Upper lobe of left lung (tissue), 6 donors: ENCODE measurements around the gene FURIN. TPM values are rescaled to one million over a fixed set of nuclear protein-coding genes. Genes with fewer than 3 reads are reported as not detected.

ENCODE experiments used
- ATAC-seq, 2 donors: fragments of 200-7000 bp; cut with Tn5 transposase; one replicate each; pipeline ENCODE4 v1.9.1; 2022; ENCODE audit warnings: mild to moderate bottlenecking in 2 of 2, moderate library complexity in 2 of 2; ENCODE audit not compliant: low FRiP score in 2 of 2
- DNase-seq, 2 donors: peaks; one replicate each; pipeline ENCODE4 v3.0.0-alpha.2; 2019 to 2020
- H3K27ac ChIP-seq, 4 donors: fragments of 200-600 bp; sonication (generic); one replicate each; pipeline ENCODE4 v1.5.1; 2016 to 2019
- H3K27me3 ChIP-seq, 4 donors: fragments of 200-600 bp; sonication (generic); one replicate each; pipeline ENCODE4 v1.5.1; 2017 to 2019
- H3K36me3 ChIP-seq, 4 donors: fragments of 200-600 bp; sonication (generic); one replicate each; pipeline ENCODE4 v1.5.1; 2016 to 2019
- H3K4me1 ChIP-seq, 4 donors: fragments of 200-600 bp; sonication (generic); one replicate each; pipeline ENCODE4 v1.5.1; 2018 to 2019
- H3K4me3 ChIP-seq, 4 donors: fragments of 200-600 bp; sonication (generic); one replicate each; pipeline ENCODE4 v1.5.1; 2017 to 2019; ENCODE audit warnings: mild to moderate bottlenecking in 2 of 4, moderate library complexity in 1 of 4
- H3K9me3 ChIP-seq, 4 donors: fragments of 200-600 bp; sonication (generic); one replicate each; pipeline ENCODE4 v1.5.1; 2018 to 2019
- CTCF ChIP-seq, 6 experiments: fragments of 450-650 bp in 4 of 6; fragments of 200-600 bp in 2 of 6; sonication (generic) in 2 of 6; IDR thresholded peaks; one replicate each; pipeline ENCODE4 v1.5.1; 2016 to 2019; ENCODE audit warnings: antibody characterized with exemption in 6 of 6
- EP300 ChIP-seq, 4 donors: sonication (generic); formaldehyde crosslinking; IDR thresholded peaks; one replicate each; pipeline ENCODE4 v1.5.1; 2017; ENCODE audit warnings: antibody characterized with exemption in 4 of 4, control low read depth in 2 of 4
- POLR2A ChIP-seq, 4 donors: fragments of 450-650 bp; IDR thresholded peaks; one replicate each; pipeline ENCODE4 v1.5.1; 2016 to 2017; ENCODE audit warnings: antibody characterized with exemption in 4 of 4, mild to moderate bottlenecking in 2 of 4
- POLR2AphosphoS5 ChIP-seq, 2 donors: sonication (generic); formaldehyde crosslinking; IDR thresholded peaks; one replicate each; pipeline ENCODE4 v1.5.1; 2017; ENCODE audit warnings: antibody characterized with exemption in 2 of 2
- WGBS, 2 donors: methylation state at CpG; one replicate each; pipeline ENCODE4 v1.1.5; 2017 to 2018; 5-methylcytosine and 5-hydroxymethylcytosine counted together
- total RNA-seq, 6 donors: library from RNA; depleted of rRNA in 4 of 6; stranded (reverse); fragments of >200 nt in 4 of 6; gene quantifications; one replicate each; pipeline versions ENCODE4 v1.1.0 to v1.2.1, GENCODE V29; 2016 to 2021
- donor health status: DM: no; HTN: no; CAD: no; lungs with moderate emphysema.
- donor health status: DM: no; HTN: yes; CAD: no; lungs with severe emphysema.

FURIN gene
- total RNA-seq, 6 donors from 2014 or later: 59.0 to 150 (median 108) TPM

GRCh38 chr15:90870354-90871138 is 2.2 kb downstream of the FURIN start:
- Histone ChIP-seq H3K4me3 (peak overlapping the region; percentile 65 to 94 (median 87)), H3K27me3 (no peaks in the 10 kb centered on the region), H3K4me1 (peaks cover 47 to 75% (median 65%) of the 10 kb centered on the region in 4 donors), H3K9me3 (no peaks in the 10 kb centered on the region), H3K36me3 (peaks cover 0 to 3% (median under 1%) of the 10 kb centered on the region in 4 donors), H3K27ac (peak overlapping the region; percentile 97 to 99 (median 98))
- 25 to 26% methylated on average over 18 to 19 of the region's 19 CpGs for WGBS, 2 donors
- peak in 1 of 2 donors; percentile 13 for ATAC-seq
- no peak for DNase-seq
- TF ChIP-seq POLR2AphosphoS5 (IDR thresholded peaks at IDR 0.05) (peak in 1 of 2 donors; percentile 11), POLR2A (IDR thresholded peaks at IDR 0.05) (no peak)

GRCh38 chr15:90871139-90871715 is 2.8 kb downstream of the FURIN start:
- peak in 1 of 4 donors; percentile 16 for TF ChIP-seq POLR2A (IDR thresholded peaks at IDR 0.05)
- TF ChIP-seq CTCF (IDR thresholded peaks at IDR 0.05): no peak
- Histone ChIP-seq H3K4me1 (peaks cover 47 to 69% (median 61%) of the 10 kb centered on the region in 4 donors), H3K27ac (peak overlapping the region; percentile 97 to 99 (median 98)), H3K36me3 (peaks cover 2 to 9% (median 7%) of the 10 kb centered on the region in 4 donors), H3K4me3 (peak overlapping the region; percentile 65 to 94 (median 87)), H3K27me3 (no peaks in the 10 kb centered on the region), H3K9me3 (no peaks in the 10 kb centered on the region)
- DNase-seq (peak in 1 of 2 donors; percentile 91), ATAC-seq (peak in 1 of 2 donors; percentile 41)
- 0% methylated on average over 7 to 22 of the region's 71 CpGs for WGBS, 2 donors

- peak; percentile 60 to 90 for DNase-seq
- 0 to 1% methylated on average over 5 to 6 of the region's 77 CpGs for WGBS, 2 donors
- no peak for TF ChIP-seq CTCF (IDR thresholded peaks at IDR 0.05)
- peak in 1 of 4 donors; percentile 5 for TF ChIP-seq POLR2A (IDR thresholded peaks at IDR 0.05)
- H3K4me3 ChIP-seq: peak overlapping the region; percentile 65 to 94 (median 87)
- peak overlapping the region; percentile 97 to 99 (median 98) for H3K27ac ChIP-seq
- H3K27me3 ChIP-seq: no peaks in the 10 kb centered on the region
- H3K9me3 ChIP-seq: no peaks in the 10 kb centered on the region
- H3K36me3 ChIP-seq: peaks cover 8 to 16% (median 14%) of the 10 kb centered on the region in 4 donors
- peaks cover 47 to 62% (median 55%) of the 10 kb centered on the region in 4 donors for H3K4me1 ChIP-seq
- peak in 1 of 2 donors; percentile 2 for ATAC-seq
Observed at GRCh38 chr15:90871716-90872485, 3.5 kb downstream of the FURIN start.

GRCh38 chr15:90872486-90873184 is 4.2 kb downstream of the FURIN start:
- no peaks in the 10 kb centered on the region for H3K27me3 ChIP-seq
- peak overlapping the region; percentile 65 to 94 (median 87) for H3K4me3 ChIP-seq
- no peaks in the 10 kb centered on the region for H3K9me3 ChIP-seq
- TF ChIP-seq CTCF (IDR thresholded peaks at IDR 0.05) (peak in 1 of 6 experiments; percentile 5), EP300 (IDR thresholded peaks at IDR 0.05) (no peak), POLR2A (IDR thresholded peaks at IDR 0.05) (peak in 2 of 4 donors; percentile 28 to 51), POLR2AphosphoS5 (IDR thresholded peaks at IDR 0.05) (peak; percentile 30 to 56)
- peaks cover 47 to 62% (median 54%) of the 10 kb centered on the region in 4 donors for H3K4me1 ChIP-seq
- H3K27ac ChIP-seq: peak overlapping the region; percentile 97 to 99 (median 98)
- H3K36me3 ChIP-seq: peaks cover 16 to 24% (median 21%) of the 10 kb centered on the region in 4 donors
- 13 to 17% methylated on average over 10 to 12 of the region's 12 CpGs for WGBS, 2 donors
- no peak for DNase-seq
- ATAC-seq: peak in 1 of 2 donors; percentile 41
